ENCODE results near the gene CCDC159. TPM values are rescaled to one million over a fixed set of nuclear protein-coding genes. Genes with fewer than 3 reads are reported as not detected.

Gene CCDC159
- total RNA-seq, 6 experiments from 2014 or later: 7.7 to 11.8 (median 10.4) TPM

DNA sequence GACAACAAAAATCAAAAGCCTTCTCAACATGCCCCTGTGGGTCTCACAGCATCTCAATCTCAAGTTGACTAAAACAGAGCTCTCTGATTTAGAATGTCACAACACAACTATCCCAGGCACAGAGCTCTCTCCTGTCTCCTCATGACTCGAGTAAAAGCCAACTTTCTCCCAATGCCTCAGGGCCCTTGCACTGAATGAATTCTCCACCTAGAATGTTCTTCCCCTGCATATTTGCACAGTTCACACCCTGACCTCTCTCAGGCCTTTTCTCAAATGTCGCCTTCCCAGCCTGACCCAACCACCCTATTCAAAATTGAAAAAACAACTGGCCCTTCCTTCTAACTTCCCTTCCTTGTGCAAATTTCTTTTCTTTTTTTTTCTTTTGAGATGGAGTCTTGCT lies 24.4 kb downstream of the CCDC159 start:
- H3K4me1 Mint-ChIP-seq (ENCODE audit: low read depth): no peaks in the 10 kb centered on the region; the same call in 1 of the 2 replicates
- no peaks in the 10 kb centered on the region for H3K9me3 Mint-ChIP-seq
- no peak for DNase-seq
- no peaks in the 10 kb centered on the region; the same call in 1 of the 2 replicates for H3K27me3 Mint-ChIP-seq (ENCODE audit: insufficient read depth)
- no peaks in the 10 kb centered on the region; the same call in 1 of the 2 replicates for H3K36me3 Mint-ChIP-seq (ENCODE audit: low read depth)
- TF ChIP-seq, protein P1, sequence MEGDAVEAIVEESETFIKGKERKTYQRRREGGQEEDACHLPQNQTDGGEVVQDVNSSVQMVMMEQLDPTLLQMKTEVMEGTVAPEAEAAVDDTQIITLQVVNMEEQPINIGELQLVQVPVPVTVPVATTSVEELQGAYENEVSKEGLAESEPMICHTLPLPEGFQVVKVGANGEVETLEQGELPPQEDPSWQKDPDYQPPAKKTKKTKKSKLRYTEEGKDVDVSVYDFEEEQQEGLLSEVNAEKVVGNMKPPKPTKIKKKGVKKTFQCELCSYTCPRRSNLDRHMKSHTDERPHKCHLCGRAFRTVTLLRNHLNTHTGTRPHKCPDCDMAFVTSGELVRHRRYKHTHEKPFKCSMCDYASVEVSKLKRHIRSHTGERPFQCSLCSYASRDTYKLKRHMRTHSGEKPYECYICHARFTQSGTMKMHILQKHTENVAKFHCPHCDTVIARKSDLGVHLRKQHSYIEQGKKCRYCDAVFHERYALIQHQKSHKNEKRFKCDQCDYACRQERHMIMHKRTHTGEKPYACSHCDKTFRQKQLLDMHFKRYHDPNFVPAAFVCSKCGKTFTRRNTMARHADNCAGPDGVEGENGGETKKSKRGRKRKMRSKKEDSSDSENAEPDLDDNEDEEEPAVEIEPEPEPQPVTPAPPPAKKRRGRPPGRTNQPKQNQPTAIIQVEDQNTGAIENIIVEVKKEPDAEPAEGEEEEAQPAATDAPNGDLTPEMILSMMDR (IDR thresholded peaks at IDR 0.05): no peak
- no peak overlapping the region for H3K4me3 Mint-ChIP-seq
- H3K27ac Mint-ChIP-seq: no peak overlapping the region

DNA sequence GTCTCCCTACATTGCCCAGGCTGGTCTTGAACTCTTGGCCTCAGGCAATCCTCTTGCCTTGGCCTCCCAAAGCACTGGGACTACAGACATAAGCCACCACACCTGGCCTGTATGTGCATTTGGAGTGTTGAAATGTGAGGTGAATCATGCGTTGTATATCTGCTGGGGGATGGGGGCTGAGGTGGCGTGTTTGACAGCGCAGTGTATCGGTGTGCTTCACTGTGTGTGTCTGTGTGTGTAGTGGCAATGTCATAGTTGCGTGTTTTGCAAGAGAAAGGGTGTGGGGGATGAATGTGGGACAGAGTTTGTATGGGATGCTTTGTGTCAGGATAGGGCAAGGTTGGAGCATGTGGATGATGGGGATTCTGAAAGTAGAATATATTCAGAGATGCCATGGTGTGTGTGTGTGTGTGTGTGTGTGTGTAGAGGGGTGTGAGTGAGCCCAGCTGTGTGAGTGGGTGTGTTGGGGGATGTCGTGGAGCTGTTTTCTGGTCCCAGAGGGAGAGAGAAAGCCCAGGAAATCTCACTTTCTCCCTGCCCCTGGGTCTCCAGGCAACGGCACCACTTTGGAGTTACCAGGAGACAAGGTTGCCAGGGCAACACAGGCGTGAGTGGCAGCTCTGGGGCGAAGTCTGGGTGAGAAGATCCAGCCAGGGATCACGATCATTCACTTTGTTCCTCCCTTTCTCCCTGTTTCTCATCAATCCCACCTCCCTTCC lies 27.0 kb downstream of the CCDC159 start:
- TF ChIP-seq, protein P1 (IDR thresholded peaks at IDR 0.05): no peak
- peak; percentile 5 for DNase-seq
- Mint-ChIP-seq H3K4me3 (no peak overlapping the region; the same call in 1 of the 2 replicates), H3K27me3 (ENCODE audit: insufficient read depth) (no peaks in the 10 kb centered on the region; the same call in 1 of the 2 replicates), H3K4me1 (ENCODE audit: low read depth) (peaks cover 22% of the 10 kb centered on the region; the same call in 1 of the 2 replicates), H3K27ac (peak overlapping the region; percentile 33; the same call in 1 of the 2 replicates), H3K9me3 (no peaks in the 10 kb centered on the region), H3K36me3 (ENCODE audit: low read depth) (no peaks in the 10 kb centered on the region; the same call in none of the 2 replicates)

DNA sequence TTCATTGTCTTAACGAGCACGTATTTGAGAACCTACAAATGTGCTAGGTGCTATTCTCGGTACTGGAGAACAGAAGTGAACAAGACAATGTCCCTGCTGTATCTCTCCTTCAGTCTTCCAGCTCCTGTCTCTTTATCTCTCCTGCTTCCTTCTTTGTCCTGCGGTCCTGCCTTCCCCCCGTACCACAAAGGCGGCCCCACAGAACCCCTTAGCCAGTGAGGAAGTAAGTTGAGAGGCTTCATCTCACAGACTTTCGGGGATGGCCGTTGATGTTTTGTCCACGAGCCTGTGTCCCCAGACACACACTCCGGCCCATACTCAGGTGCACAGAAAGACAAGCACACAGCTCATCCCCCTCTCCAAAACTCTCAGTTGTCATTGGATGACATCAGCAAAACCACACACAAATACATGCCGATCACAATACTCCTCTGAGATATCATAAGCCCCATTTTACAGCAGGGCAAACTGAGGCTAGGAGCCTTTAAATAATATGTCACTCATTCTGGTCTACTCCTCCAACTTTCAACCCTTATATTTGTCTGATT lies 27.6 kb downstream of the CCDC159 start:
- DNase-seq: no peak

DNA sequence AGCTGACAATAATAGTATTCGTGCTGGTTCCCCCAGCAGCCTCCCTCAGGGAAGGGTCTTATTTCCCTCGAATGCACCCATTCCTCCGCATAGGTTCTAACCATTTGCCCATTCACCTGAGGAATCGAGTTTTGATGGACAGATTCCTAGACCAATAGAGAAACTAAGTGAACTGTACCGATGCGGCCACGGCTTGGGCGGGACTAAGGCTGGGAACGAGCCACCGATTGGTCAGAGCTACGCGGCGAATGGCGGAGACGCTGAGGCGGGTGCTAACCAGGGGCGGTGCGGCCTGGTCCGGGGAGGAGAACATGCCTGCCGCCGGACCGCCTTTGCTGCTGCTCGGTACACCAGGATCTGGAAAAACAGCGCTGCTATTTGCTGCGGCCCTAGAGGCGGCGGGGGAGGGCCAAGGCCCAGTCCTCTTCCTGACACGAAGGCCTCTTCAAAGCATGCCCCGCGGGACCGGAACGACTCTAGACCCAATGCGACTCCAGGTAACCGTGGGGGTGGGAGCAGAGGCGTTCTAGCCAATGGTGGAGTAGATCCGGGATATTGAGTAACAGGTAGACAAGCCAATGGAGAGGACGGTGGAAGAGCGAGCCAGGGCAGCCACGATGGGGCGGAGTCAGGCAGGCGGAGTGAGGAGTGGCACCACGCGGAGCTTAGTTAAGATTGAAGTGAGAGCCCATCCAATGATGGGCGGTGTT lies 28.3 kb downstream of the CCDC159 start, which contains the start of gene SWSAP1:
Gene SWSAP1 (plus strand): TSS at position 234 of the 710 bp plus-strand sequence. CDS start 15 bp downstream, at position 249.
- Mint-ChIP-seq H3K9me3 (no peaks in the 10 kb centered on the region), H3K4me3 (no peak within 1 kb of the TSS), H3K27ac (0 out of 2 replicates have a peak within 1 kb of the TSS, but pooled peaks have one; percentile 33), H3K4me1 (ENCODE audit: low read depth) (peaks cover 29% of the 10 kb centered on the region; the same call in 1 of the 2 replicates), H3K36me3 (ENCODE audit: low read depth) (no peaks in the 10 kb centered on the region; the same call in none of the 2 replicates), H3K27me3 (ENCODE audit: insufficient read depth) (no peaks in the 10 kb centered on the region; the same call in 1 of the 2 replicates)
- peak; percentile 100 for DNase-seq
- TF ChIP-seq, protein P1 (IDR thresholded peaks at IDR 0.05): no peak

More for the DNA sequence above, 27.6 kb downstream of the CCDC159 start:
- Mint-ChIP-seq H3K9me3 (no peaks in the 10 kb centered on the region), H3K4me3 (no peak overlapping the region), H3K36me3 (ENCODE audit: low read depth) (no peaks in the 10 kb centered on the region; the same call in none of the 2 replicates), H3K27ac (0 out of 2 replicates have a peak overlapping the region, but pooled peaks have one; percentile 33), H3K27me3 (ENCODE audit: insufficient read depth) (no peaks in the 10 kb centered on the region; the same call in 1 of the 2 replicates), H3K4me1 (ENCODE audit: low read depth) (peaks cover 28% of the 10 kb centered on the region; the same call in 1 of the 2 replicates)
- TF ChIP-seq, protein P1 (IDR thresholded peaks at IDR 0.05): no peak

Data from HFFc6 (cell line).